ENCODE measurements around the gene LEMD2. TPM values are rescaled to one million over a fixed set of nuclear protein-coding genes. Genes with fewer than 3 reads are reported as not detected.

Gene LEMD2
- total and polyA plus RNA-seq, 9 of the 15 experiments (the other 6 are each of a cell fraction or from before 2014, with no cell fraction given) = 0.32 to 46.3 (median 30.8) TPM

GRCh38 chr6:33729059-33729458, 59.9 kb downstream of the LEMD2 start:
- Histone ChIP-seq H3K27me3 (ENCODE audit: control insufficient read depth in 2 of 2, insufficient read depth in 2 of 2, low read length in 2 of 2) (peaks cover 58 to 78% of the 10 kb centered on the region in 2 experiments), H3K79me2 (ENCODE audit: control insufficient read depth, insufficient read depth, low read length) (no peaks in the 10 kb centered on the region), H3K4me2 (ENCODE audit: insufficient read depth, low read length) (no peak overlapping the region), H3K27ac (ENCODE audit: extremely low read depth, low read depth, low read length) (no peak overlapping the region), H4K20me1 (replicated peaks; ENCODE audit: control insufficient read depth, insufficient read depth, low read length) (peaks cover 19% of the 10 kb centered on the region), H3K4me3 (no peak overlapping the region), H2AFZ (ENCODE audit: low read depth, low read length) (no peak overlapping the region), H3K9me3 (replicated peaks; ENCODE audit: control insufficient read depth, insufficient read depth, low read depth, low read length) (no peaks in the 10 kb centered on the region), H3K4me1 (replicated peaks in 1 of 2; ENCODE audit: control insufficient read depth in 2 of 2, insufficient read depth in 2 of 2, low read length in 2 of 2) (peaks cover 10% of the 10 kb centered on the region in 2 experiments; a peak in 3 of 5 replicates), H3K36me3 (ENCODE audit: control insufficient read depth, insufficient read depth, low read length) (no peaks in the 10 kb centered on the region), H3K9me1 (ENCODE audit: control insufficient read depth, insufficient read depth, low read length) (no peaks in the 10 kb centered on the region), H3K9ac (ENCODE audit: insufficient read depth in 1 of 2, low read depth in 2 of 2, low read length in 2 of 2) (no peak overlapping the region)
- BruUV-seq (replicated peaks) = no TSS peak
- no peak for ATAC-seq
- in situ Hi-C loops (cut with MboI) (no loop called here), intact Hi-C loops (cut with micrococcal nuclease) (no loop called here)
- no peak for TF ChIP-seq NCOR1 (IDR thresholded peaks at IDR 0.05)
- no peak for TF ChIP-seq BRF1 (IDR thresholded peaks at IDR 0.05; ENCODE audit: borderline replicate concordance, extremely low read depth, insufficient read length)
- TF ChIP-seq RERE (CRISPR knock-in tag; IDR thresholded peaks at IDR 0.05; ENCODE audit: borderline replicate concordance) = no peak
- TF ChIP-seq TEAD2 (tag; IDR thresholded peaks at IDR 0.05) = no peak
- no peak for TF ChIP-seq EP400 (IDR thresholded peaks at IDR 0.05)
- no peak for TF ChIP-seq TOE1 (IDR thresholded peaks at IDR 0.05; ENCODE audit: borderline replicate concordance)
- no peak for TF ChIP-seq TOE1 (CRISPR knock-in tag; IDR thresholded peaks at IDR 0.05; ENCODE audit: borderline replicate concordance, low read depth)
- TF ChIP-seq STAT5B (CRISPR knock-in tag; IDR thresholded peaks at IDR 0.05) = no peak
- TF ChIP-seq ZBTB8A (IDR thresholded peaks at IDR 0.05; ENCODE audit: partially characterized antibody) = no peak
- POLR2A ChIA-PET = no interaction called here
- no peak for DNase-seq (ENCODE audit: extremely low read depth in 1 of 4, low spot score in 3 of 4)
- 4% methylated on average over 6 of the region's 6 CpGs for WGBS (ENCODE audit: insufficient coverage, low coverage, missing lambda C conversion rate)
- CTCF ChIA-PET (ENCODE audit: low intra/inter-chr PET ratio) = interaction anchor here (0.7 kb wide), 1 partner anchor 302 kb away, joined by 3 read pairs; no protein-coding TSS in a partner anchor
- no peak for FAIRE-seq

Data from K562 (cell line).